Measurements from ENCODE around the gene PARVA. TPM values are rescaled to one million over a fixed set of nuclear protein-coding genes. Genes with fewer than 3 reads are reported as not detected.

Gene PARVA
- total RNA-seq, 4 donors from 2014 or later = 28.5 to 37.4 (median 32.2) TPM

- no peak for DNase-seq
- Histone ChIP-seq H3K27ac (no peak overlapping the region), H3K36me3 (no peaks in the 10 kb centered on the region), H3K4me3 (replicated peaks in 1 of 3) (no peak overlapping the region), H3K4me1 (peaks cover 0 to 6% of the 10 kb centered on the region in 2 donors), H3K9me3 (no peaks in the 10 kb centered on the region), H3K27me3 (no peaks in the 10 kb centered on the region)
- intact Hi-C loops (cut with DNase I) = no loop called here
- TF ChIP-seq CTCF (IDR thresholded peaks at IDR 0.05) (no peak), POLR2A (IDR thresholded peaks at IDR 0.05) (no peak)
- 83 to 91% methylated on average over 1 of the region's 1 CpG for WGBS, 2 donors
Observed at GRCh38 chr11:12382451-12382850, 5.1 kb downstream of the PARVA start.

GRCh38 chr11:12386309-12386708 lies 8.9 kb downstream of the PARVA start:
- Histone ChIP-seq H3K4me3 (replicated peaks in 1 of 3) (no peak overlapping the region), H3K4me1 (peaks cover 0 to 10% of the 10 kb centered on the region in 2 donors), H3K36me3 (no peaks in the 10 kb centered on the region), H3K27me3 (no peaks in the 10 kb centered on the region), H3K9me3 (no peaks in the 10 kb centered on the region), H3K27ac (no peak overlapping the region)
- WGBS, 2 donors = 93 to 98% methylated on average over 1 of the region's 1 CpG
- TF ChIP-seq CTCF (IDR thresholded peaks at IDR 0.05) (no peak), POLR2A (IDR thresholded peaks at IDR 0.05) (no peak)
- DNase-seq = no peak
- intact Hi-C loops (cut with DNase I) = no loop called here

GRCh38 chr11:12386745-12387144 lies 9.4 kb downstream of the PARVA start:
- H3K4me1 ChIP-seq = peaks cover 0 to 10% of the 10 kb centered on the region in 2 donors
- H3K27ac ChIP-seq = no peak overlapping the region
- DNase-seq = no peak
- no peaks in the 10 kb centered on the region for H3K36me3 ChIP-seq
- no peak overlapping the region for H3K4me3 ChIP-seq (replicated peaks in 1 of 3)
- intact Hi-C loops (cut with DNase I) = no loop called here
- 89 to 100% methylated on average over 2 of the region's 2 CpGs for WGBS, 2 donors
- H3K27me3 ChIP-seq = no peaks in the 10 kb centered on the region
- no peaks in the 10 kb centered on the region for H3K9me3 ChIP-seq
- TF ChIP-seq POLR2A (IDR thresholded peaks at IDR 0.05) = no peak
- TF ChIP-seq CTCF (IDR thresholded peaks at IDR 0.05) = no peak

GRCh38 chr11:12388173-12388572 lies 10.8 kb downstream of the PARVA start:
- DNase-seq = no peak
- 78 to 89% methylated on average over 3 of the region's 3 CpGs for WGBS, 2 donors
- Histone ChIP-seq H3K36me3 (no peaks in the 10 kb centered on the region), H3K27me3 (no peaks in the 10 kb centered on the region), H3K4me1 (peaks cover 0 to 10% of the 10 kb centered on the region in 2 donors), H3K4me3 (replicated peaks in 1 of 3) (no peak overlapping the region), H3K27ac (no peak overlapping the region), H3K9me3 (no peaks in the 10 kb centered on the region)
- TF ChIP-seq POLR2A (IDR thresholded peaks at IDR 0.05) (no peak), CTCF (IDR thresholded peaks at IDR 0.05) (no peak)
- intact Hi-C loops (cut with DNase I) = no loop called here

GRCh38 chr11:12388939-12389670 lies 11.7 kb downstream of the PARVA start:
- Histone ChIP-seq H3K27ac (no peak overlapping the region), H3K9me3 (no peaks in the 10 kb centered on the region), H3K36me3 (no peaks in the 10 kb centered on the region), H3K27me3 (no peaks in the 10 kb centered on the region), H3K4me3 (replicated peaks in 1 of 3) (no peak overlapping the region), H3K4me1 (peaks cover 0 to 10% of the 10 kb centered on the region in 2 donors)
- intact Hi-C loops (cut with DNase I) = no loop called here
- no peak for DNase-seq
- TF ChIP-seq CTCF (IDR thresholded peaks at IDR 0.05) (no peak), POLR2A (IDR thresholded peaks at IDR 0.05) (no peak)
- 94 to 100% methylated on average over 2 of the region's 2 CpGs for WGBS, 2 donors

All from thyroid gland (tissue), 4 donors.